ENCODE results near the gene RGS10.

GRCh38 chr10:119539359-119539825 is 3.1 kb downstream of the RGS10 start:
- TF ChIP-seq CTCF (IDR thresholded peaks at IDR 0.05) (no peak), POLR2A (IDR thresholded peaks at IDR 0.05) (no peak), POLR2AphosphoS5 (IDR thresholded peaks at IDR 0.05) (no peak)

Measured in breast epithelium (tissue), 3 donors.